Right kidney (tissue), 9 donors: ENCODE results near the gene OR13C2.
"Not testable (repeated sequence)": the region's sequence is repeated elsewhere in the genome, so short reads cannot be mapped to it uniquely, and the experiment has no call there.

Experiments used
- DNase-seq: peaks from one replicate; pipeline ENCODE4 v3.0.0-alpha.2; 2016
- long read RNA-seq, 8 donors: transcript quantifications; one replicate each; lab custom pipeline, GENCODE V29; 2026

The OR13C2 gene
- long read RNA-seq, donor 1: 0 reads
- long read RNA-seq, donor 2: 0 reads
- long read RNA-seq, donor 3: 0 reads
- long read RNA-seq, donor 4: 0 reads
- long read RNA-seq, donor 5: 0 reads
- long read RNA-seq, donor 6: 0 reads
- long read RNA-seq, donor 7, partial matches to known transcripts: 0 of 1 reads
- long read RNA-seq, donor 7, other reads (novel, unspliced or antisense): 0 of 1 reads
- long read RNA-seq, donor 8: 0 reads

- DNase-seq: not testable (repeated sequence)
Observed at GRCh38 chr9:104605527-104605926, at the start of gene OR13C2. Gene OR13C2, minus strand, starts transcription at chr9:104605627. Its CDS starts 0 bp downstream, at chr9:104605627.

GRCh38 chr9:104635456-104635855, 30.0 kb upstream of the OR13C2 start:
- DNase-seq: no peak

GRCh38 chr9:104633976-104634520, 28.6 kb upstream of the OR13C2 start:
- no peak for DNase-seq

GRCh38 chr9:104625964-104626363, 20.5 kb upstream of the OR13C2 start:
- DNase-seq: not testable (repeated sequence)

GRCh38 chr9:104618104-104618503, 12.7 kb upstream of the OR13C2 start, which contains the start of gene OR13C9:
Gene OR13C9, minus strand, starts transcription at chr9:104618204. Its CDS starts 0 bp downstream, at chr9:104618204.
- DNase-seq: no peak

- DNase-seq: no peak
Observed at GRCh38 chr9:104617418-104617817, 12.0 kb upstream of the OR13C2 start.

GRCh38 chr9:104611213-104611612, 5.8 kb upstream of the OR13C2 start:
- no peak for DNase-seq

GRCh38 chr9:104608336-104608735, 2.9 kb upstream of the OR13C2 start:
- DNase-seq: no peak

- DNase-seq: no peak
Observed at GRCh38 chr9:104606152-104606551, 725 bp upstream of the OR13C2 start.

GRCh38 chr9:104604801-104605200, 626 bp downstream of the OR13C2 start:
- DNase-seq: no peak

- not testable (repeated sequence) for DNase-seq
Observed at GRCh38 chr9:104599313-104599712, 6.1 kb downstream of the OR13C2 start, which contains the start of gene OR13C5. Gene OR13C5, minus strand, starts transcription at chr9:104599413. Its CDS starts 0 bp downstream, at chr9:104599413.

GRCh38 chr9:104598749-104599148, 6.7 kb downstream of the OR13C2 start:
- DNase-seq: not testable (repeated sequence)

- DNase-seq: no peak
Observed at GRCh38 chr9:104589626-104590025, 15.8 kb downstream of the OR13C2 start.

- DNase-seq: no peak
Observed at GRCh38 chr9:104586496-104587180, 18.8 kb downstream of the OR13C2 start.

- DNase-seq: no peak
Observed at GRCh38 chr9:104580562-104580961, 24.9 kb downstream of the OR13C2 start.

GRCh38 chr9:104577263-104577662, 28.2 kb downstream of the OR13C2 start:
- no peak for DNase-seq

- no peak for DNase-seq
Observed at GRCh38 chr9:104575456-104575855, 30.0 kb downstream of the OR13C2 start.

- no peak for DNase-seq
Observed at GRCh38 chr9:104572612-104573011, 32.8 kb downstream of the OR13C2 start.

- no peak for DNase-seq
Observed at GRCh38 chr9:104568868-104569267, 36.6 kb downstream of the OR13C2 start, which contains the start of gene OR13C8. Gene OR13C8, plus strand, starts transcription at chr9:104569168. Its CDS starts 0 bp downstream, at chr9:104569168.

- DNase-seq: no peak
Observed at GRCh38 chr9:104564358-104564757, 41.1 kb downstream of the OR13C2 start.

GRCh38 chr9:104556830-104557634, 48.4 kb downstream of the OR13C2 start:
- DNase-seq: no peak

- no peak for DNase-seq
Observed at GRCh38 chr9:104555521-104555920, 49.9 kb downstream of the OR13C2 start.
